GM12891 (cell line): ENCODE data around the gene DAZAP1.

Source experiments
- POLR2A ChIP-seq: IDR thresholded peaks from 2 replicates; pipeline ENCODE4 v1.6.1; 2011; ENCODE audit warnings: low read depth, low read length, control low read depth
- SPI1 ChIP-seq: IDR thresholded peaks from 2 replicates; pipeline ENCODE4 v1.6.1; 2011; ENCODE audit warnings: low read depth, low read length, control low read depth
- TAF1 ChIP-seq: IDR thresholded peaks from 2 replicates; pipeline ENCODE4 v1.6.1; 2011; ENCODE audit warnings: low read depth, low read length, control low read depth

GRCh38 chr19:1423436-1424191 is 16.2 kb downstream of the DAZAP1 start:
- TF ChIP-seq POLR2A (no peak), TAF1 (no peak), SPI1 (no peak)
